ENCODE results near the gene POLR3A. TPM values are rescaled to one million over a fixed set of nuclear protein-coding genes. Genes with fewer than 3 reads are reported as not detected.

The POLR3A gene
- total RNA-seq, 2 donors from 2014 or later, result 11.2 to 16.9 TPM

GRCh38 chr10:78053211-78053868 lies 24.0 kb upstream of the POLR3A start:
- intact Hi-C loops (cut with DNase I, micrococcal nuclease), result no loop called here
- DNase-seq (no peak), ATAC-seq (no peak)

GRCh38 chr10:78049851-78050250 lies 20.5 kb upstream of the POLR3A start:
- ATAC-seq, result no peak
- intact Hi-C loops (cut with DNase I, micrococcal nuclease), result loop anchor here (5.0 to 10.0 kb wide), 2 partner anchors 1145 to 1147 kb away; no protein-coding TSS in a partner anchor
- DNase-seq, result no peak

- ATAC-seq (peak; percentile 76), DNase-seq (peak; percentile 74 to 94)
- intact Hi-C loops (cut with DNase I, micrococcal nuclease), result loop anchor here (5.0 to 10.0 kb wide), 2 partner anchors 1147 to 1150 kb away; no protein-coding TSS in a partner anchor
Observed at GRCh38 chr10:78047314-78047891, 18.1 kb upstream of the POLR3A start.

- intact Hi-C loops (cut with DNase I, micrococcal nuclease), result loop anchor here (5.0 to 10.0 kb wide), 2 partner anchors 1148 to 1151 kb away; no protein-coding TSS in a partner anchor
- ATAC-seq, result no peak
Observed at GRCh38 chr10:78046711-78047269, 17.5 kb upstream of the POLR3A start.

GRCh38 chr10:78045856-78046255 lies 16.5 kb upstream of the POLR3A start:
- ATAC-seq, result no peak
- intact Hi-C loops (cut with DNase I, micrococcal nuclease), result loop anchor here (5.0 to 10.0 kb wide), 2 partner anchors 1149 to 1151 kb away; no protein-coding TSS in a partner anchor

More at GRCh38 chr10:78046711-78047269, 17.5 kb upstream of the POLR3A start:
- DNase-seq, result no peak

GRCh38 chr10:78045237-78045636 lies 15.9 kb upstream of the POLR3A start:
- DNase-seq (no peak), ATAC-seq (no peak)
- intact Hi-C loops (cut with DNase I, micrococcal nuclease), result loop anchor here (5.0 to 10.0 kb wide), 2 partner anchors 1150 to 1152 kb away; no protein-coding TSS in a partner anchor

More at GRCh38 chr10:78045856-78046255, 16.5 kb upstream of the POLR3A start:
- no peak for DNase-seq

GRCh38 chr10:78044699-78045098 lies 15.4 kb upstream of the POLR3A start:
- DNase-seq (no peak), ATAC-seq (no peak)
- intact Hi-C loops (cut with DNase I, micrococcal nuclease), result loop anchor here (5.0 to 10.0 kb wide), 2 partner anchors 1150 to 1153 kb away; no protein-coding TSS in a partner anchor

GRCh38 chr10:78044179-78044578 lies 14.9 kb upstream of the POLR3A start:
- no peak for ATAC-seq
- intact Hi-C loops (cut with DNase I, micrococcal nuclease), result loop anchor here in 1 of 2 donors (10.0 kb wide), 1 partner anchor 1151 kb away; no protein-coding TSS in a partner anchor
- no peak for DNase-seq

GRCh38 chr10:78042752-78043104 lies 13.4 kb upstream of the POLR3A start:
- DNase-seq (no peak), ATAC-seq (no peak)
- intact Hi-C loops (cut with DNase I, micrococcal nuclease), result loop anchor here in 1 of 2 donors (10.0 kb wide), 1 partner anchor 1152 kb away; no protein-coding TSS in a partner anchor

- intact Hi-C loops (cut with DNase I, micrococcal nuclease), result loop anchor here in 1 of 2 donors (10.0 kb wide), 1 partner anchor 1153 kb away; no protein-coding TSS in a partner anchor
- DNase-seq, result no peak
- no peak for ATAC-seq
Observed at GRCh38 chr10:78042058-78042751, 12.9 kb upstream of the POLR3A start.

GRCh38 chr10:78041170-78042057 lies 12.1 kb upstream of the POLR3A start:
- intact Hi-C loops (cut with DNase I, micrococcal nuclease), result loop anchor here in 1 of 2 donors (10.0 kb wide), 1 partner anchor 1153 kb away; no protein-coding TSS in a partner anchor
- no peak for DNase-seq
- ATAC-seq, result no peak

GRCh38 chr10:78039743-78040142 lies 10.4 kb upstream of the POLR3A start:
- intact Hi-C loops (cut with DNase I, micrococcal nuclease), result loop anchor here in 1 of 2 donors (10.0 kb wide), 1 partner anchor 1155 kb away; no protein-coding TSS in a partner anchor
- ATAC-seq (no peak), DNase-seq (no peak)

GRCh38 chr10:78038791-78039547 lies 9.7 kb upstream of the POLR3A start:
- intact Hi-C loops (cut with DNase I, micrococcal nuclease), result no loop called here
- DNase-seq (no peak), ATAC-seq (no peak)

- intact Hi-C loops (cut with DNase I, micrococcal nuclease), result no loop called here
- DNase-seq (no peak), ATAC-seq (no peak)
Observed at GRCh38 chr10:78038105-78038504, 8.8 kb upstream of the POLR3A start.

- intact Hi-C loops (cut with DNase I, micrococcal nuclease), result no loop called here
- DNase-seq, result no peak
- ATAC-seq, result no peak
Observed at GRCh38 chr10:78035933-78036583, 6.7 kb upstream of the POLR3A start.

- DNase-seq (no peak), ATAC-seq (no peak)
- intact Hi-C loops (cut with DNase I, micrococcal nuclease), result no loop called here
Observed at GRCh38 chr10:78035437-78035836, 6.1 kb upstream of the POLR3A start.

GRCh38 chr10:78035025-78035424 lies 5.7 kb upstream of the POLR3A start:
- ATAC-seq, result no peak
- no peak for DNase-seq
- intact Hi-C loops (cut with DNase I, micrococcal nuclease), result no loop called here
